ENCODE measurements around the gene ADAMTS12.

Gene ADAMTS12

GRCh38 chr5:33696411-33696810 lies 195.4 kb downstream of the ADAMTS12 start:
- DNase-seq, result no peak

- no peak for DNase-seq
These were observed 198.8 kb downstream of the ADAMTS12 start for GRCh38 chr5:33692980-33693379.

- DNase-seq, result no peak
These were observed 199.9 kb downstream of the ADAMTS12 start for GRCh38 chr5:33691856-33692255.

DNA sequence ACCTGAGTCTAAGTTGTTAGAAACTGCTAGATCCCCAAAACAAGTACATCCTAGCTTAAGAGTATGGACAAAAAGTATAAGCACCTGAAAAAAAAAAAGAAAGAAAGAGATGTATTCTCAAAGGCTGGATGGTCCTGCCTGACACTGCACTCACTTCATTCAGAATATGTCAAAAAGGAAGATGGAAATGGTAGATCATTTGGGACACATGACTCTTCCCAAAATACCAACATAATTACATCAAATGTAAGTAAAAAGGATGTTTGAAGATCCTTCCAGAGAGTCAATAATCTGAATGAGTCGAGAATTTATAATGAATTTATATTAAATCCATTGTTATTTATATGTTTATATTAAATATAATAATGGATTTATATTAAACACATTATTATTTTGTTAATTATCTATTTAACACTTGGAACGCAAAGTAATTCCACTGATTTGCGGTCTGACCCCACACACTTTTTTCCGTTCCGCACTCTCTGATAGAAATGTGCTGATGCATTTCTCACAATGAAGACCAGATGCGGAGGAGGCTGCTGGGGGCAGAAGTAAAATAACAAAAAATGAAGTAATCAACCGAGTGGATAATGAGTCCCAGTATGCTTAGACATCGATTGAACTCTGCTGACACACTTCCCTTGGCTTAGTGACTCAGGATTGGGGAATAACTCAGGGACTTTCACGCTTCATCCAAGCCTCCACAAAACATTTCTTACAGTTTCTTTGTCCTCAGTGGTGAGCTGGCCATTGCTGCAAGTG lies 201.2 kb downstream of the ADAMTS12 start:
- no peak for DNase-seq

GRCh38 chr5:33688526-33688925 lies 203.3 kb downstream of the ADAMTS12 start:
- no peak for DNase-seq

DNA sequence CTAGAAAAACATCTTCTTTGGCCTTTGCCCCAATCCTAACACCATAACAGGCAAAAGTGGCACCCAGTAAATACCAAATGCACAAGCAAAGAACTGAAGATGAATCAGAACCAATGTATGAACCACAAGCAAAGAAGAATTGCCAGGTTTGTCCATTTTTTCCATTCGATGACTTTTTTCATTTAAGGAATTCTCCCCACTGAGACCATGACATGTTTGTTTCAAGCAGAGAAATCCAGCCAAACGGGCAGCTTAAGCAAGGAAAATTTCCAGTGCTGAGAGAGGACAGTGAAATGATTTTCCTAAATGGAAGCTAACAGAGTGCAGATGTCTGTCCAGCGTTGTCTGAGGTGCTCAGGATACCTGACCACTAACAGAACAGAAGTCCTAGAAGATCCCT lies 203.7 kb downstream of the ADAMTS12 start:
- DNase-seq, result no peak

DNA sequence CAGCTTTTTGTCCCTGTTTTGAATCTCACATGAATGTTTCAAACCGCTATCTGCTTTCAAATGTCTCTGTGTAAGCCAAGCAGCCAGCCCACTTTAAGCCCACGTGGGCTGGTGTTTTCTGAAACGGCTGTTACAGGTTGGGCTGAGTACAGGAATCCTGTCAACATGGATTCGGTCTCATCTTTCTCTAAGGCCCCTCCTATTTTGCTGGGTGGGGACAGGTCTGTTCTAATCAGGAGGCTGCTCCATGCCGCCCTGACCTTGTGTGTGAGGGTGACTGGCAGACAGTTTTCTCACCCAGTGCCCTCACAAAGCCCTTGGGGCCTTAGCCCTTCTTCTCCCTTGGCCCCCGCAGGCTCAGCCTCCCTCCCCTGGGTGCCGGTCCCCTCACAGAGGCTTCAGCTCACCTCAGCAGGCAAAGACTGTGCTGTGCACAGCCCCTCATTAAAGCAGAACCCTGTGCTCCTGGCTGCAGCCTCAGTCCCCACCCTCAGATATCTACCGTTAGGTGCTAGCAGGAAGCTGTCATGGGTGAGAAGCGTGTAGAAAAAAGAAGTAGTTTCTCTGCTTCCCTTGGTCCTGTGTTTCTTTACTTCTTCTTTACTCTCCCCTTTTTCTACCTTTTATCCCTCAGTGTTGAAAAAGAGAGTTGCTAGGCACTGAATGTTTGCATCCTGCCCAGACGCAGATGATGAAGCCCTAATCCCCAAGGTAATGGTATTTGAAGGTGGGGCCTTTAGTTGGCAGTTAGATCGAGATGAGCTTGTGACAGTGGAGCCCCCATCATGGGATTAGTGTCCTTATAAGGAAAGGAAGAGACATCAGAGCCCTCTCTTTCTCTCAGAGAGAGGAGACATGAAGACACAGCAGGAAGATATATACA lies 205.7 kb downstream of the ADAMTS12 start:
- DNase-seq, result no peak

- no peak for DNase-seq
These were observed 207.2 kb downstream of the ADAMTS12 start for GRCh38 chr5:33684496-33685159.

DNA sequence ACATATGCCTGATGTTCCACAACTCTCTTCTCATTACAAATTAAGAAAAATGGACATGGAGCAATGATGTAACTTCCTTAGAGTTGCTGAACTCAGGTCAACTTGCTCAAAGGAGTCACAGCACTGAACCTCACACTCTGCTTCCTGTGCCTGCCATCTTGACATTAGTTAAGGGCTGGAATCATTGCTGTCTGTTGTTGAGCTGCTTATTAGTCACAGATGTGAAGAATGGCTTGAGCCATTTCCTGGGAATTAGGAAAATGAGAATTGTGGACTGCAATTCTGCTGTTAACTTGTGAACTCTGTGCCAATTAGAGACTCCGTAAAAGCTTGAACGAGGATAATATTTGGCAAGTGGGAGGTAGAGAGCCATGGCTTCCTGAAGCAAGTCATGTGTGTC lies 212.0 kb downstream of the ADAMTS12 start:
- no peak for DNase-seq

- no peak for DNase-seq
These were observed 215.8 kb downstream of the ADAMTS12 start for GRCh38 chr5:33675958-33676464.

DNA sequence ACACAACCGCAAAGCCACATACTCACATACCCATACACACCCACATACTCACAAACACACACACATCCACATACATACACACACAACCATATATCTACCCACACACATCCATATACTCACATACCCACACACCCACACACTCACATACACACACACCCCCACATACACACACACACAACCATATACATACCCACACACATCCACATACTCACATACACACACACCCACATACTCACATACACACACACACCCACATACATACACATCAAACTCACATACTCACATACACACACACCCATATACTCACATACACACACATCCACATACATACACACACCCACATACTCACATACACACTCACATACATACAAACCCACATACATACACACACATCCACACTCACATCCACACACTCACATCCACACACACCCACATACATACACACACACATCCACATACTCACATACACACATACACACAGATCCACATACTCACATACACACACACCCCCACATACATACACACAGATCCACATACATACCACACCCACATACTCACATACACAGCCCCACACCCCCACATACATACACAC lies 220.0 kb downstream of the ADAMTS12 start:
- DNase-seq, result no peak

GRCh38 chr5:33662722-33663427 lies 228.9 kb downstream of the ADAMTS12 start:
- DNase-seq, result no peak

- DNase-seq, result no peak
These were observed 232.1 kb downstream of the ADAMTS12 start for GRCh38 chr5:33659526-33660169.

DNA sequence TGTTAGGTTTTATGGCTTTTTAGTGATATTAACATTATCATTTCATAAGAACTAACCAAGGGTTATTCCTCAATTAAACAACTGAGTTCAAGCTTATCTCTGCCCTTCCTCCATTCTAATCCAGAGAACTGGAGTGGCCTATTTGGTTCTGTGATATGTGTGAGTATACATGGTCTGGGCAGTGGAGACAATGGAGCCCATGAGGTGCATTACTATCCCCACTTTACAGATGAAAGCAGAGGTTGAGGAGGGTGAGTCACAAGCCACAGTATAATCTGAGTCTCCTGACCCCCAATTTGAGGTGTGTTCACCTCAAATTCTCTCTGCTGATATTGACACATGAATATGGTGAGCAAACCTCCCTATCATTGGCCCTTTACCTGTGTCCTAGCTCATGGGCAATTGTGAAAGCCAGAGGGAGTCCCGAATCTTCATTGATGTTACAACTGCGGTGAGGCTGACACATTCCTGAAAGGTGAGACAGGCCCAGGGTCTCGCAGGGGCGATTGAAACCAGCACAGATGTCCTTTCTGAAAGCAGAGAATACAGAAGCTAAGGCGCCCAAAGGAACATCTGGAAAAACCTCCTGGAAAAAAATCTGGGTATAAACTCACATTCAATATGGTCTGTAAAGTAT lies 233.9 kb downstream of the ADAMTS12 start:
- no peak for DNase-seq

- DNase-seq, result no peak
These were observed 234.6 kb downstream of the ADAMTS12 start for GRCh38 chr5:33657176-33657575.

DNA sequence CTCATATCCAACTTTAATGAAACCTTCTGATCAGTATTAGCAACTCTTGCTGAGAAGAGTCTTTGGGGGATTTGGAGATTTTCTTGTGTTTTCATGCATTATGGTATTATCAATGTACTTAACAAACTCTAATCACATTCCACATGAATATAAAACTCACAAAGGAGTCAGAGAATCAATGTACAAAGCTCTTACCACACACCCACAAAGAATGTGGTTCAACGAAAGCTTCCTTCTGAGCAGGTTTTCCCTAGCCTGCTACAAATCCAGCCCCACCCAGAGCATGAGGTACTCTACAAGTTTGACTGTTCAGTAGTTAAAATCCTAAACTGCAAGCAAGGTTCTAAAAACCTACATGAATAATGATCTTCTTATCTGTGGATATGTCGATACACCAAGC lies 240.9 kb downstream of the ADAMTS12 start:
- DNase-seq, result no peak

- no peak for DNase-seq
These were observed 242.0 kb downstream of the ADAMTS12 start for GRCh38 chr5:33649549-33650482.

DNA sequence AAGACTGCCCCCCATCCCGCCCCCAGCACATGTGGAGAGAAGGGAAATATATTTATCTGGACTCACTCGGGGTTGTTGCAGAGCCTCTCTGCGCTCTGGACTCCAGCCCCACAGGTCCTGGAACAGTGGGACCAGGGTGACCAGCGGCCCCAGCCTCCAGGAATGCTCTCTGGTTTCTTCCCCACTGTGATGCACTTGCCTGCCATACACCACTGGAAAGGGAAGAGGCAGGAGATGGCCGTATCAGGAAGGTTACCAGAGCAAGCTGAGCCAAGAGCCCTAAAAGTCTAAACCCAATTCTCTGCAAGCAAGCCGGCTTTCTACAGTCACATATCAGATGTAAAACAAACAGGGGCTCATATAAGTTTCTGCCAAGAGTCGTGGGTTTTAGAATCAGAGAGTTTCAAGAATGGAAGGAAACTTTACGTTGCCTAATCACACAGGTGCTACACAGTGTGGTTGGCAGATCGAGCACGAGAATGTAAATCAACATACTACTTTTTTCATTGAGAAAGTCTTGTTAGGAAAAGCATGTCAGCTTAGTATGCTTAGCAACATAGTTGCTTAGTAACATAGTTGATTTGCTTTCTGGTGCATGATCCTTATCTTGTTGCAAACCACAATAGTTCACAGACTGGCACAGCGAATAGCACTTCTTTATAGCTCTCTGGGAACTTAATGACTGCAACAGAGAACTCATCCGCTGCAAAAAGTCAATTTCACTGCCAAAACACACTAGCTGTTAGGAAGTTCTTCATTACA lies 249.9 kb downstream of the ADAMTS12 start:
- peak in 1 of 2 donors; percentile 2 for DNase-seq

- no peak for DNase-seq
These were observed 252.3 kb downstream of the ADAMTS12 start for GRCh38 chr5:33639474-33639873.

Data from CD4-positive, alpha-beta T cell treated with Interferon alpha-2 for 1 hour (primary cell).